Heart right ventricle (tissue), 16 donors: Measurements from ENCODE around the gene ZBED1. TPM values are rescaled to one million over a fixed set of nuclear protein-coding genes. Genes with fewer than 3 reads are reported as not detected.

Experiments used
- ATAC-seq, 8 donors: fragments of 200-7000 bp; cut with Tn5 transposase; one replicate each; pipeline ENCODE4 v1.9.1; 2020; ENCODE audit warnings: mild to moderate bottlenecking in 8 of 8, moderate library complexity in 8 of 8, moderate number of reproducible peaks in 1 of 8
- DNase-seq, 2 donors: peaks; one replicate each; pipeline ENCODE4 v3.0.0-alpha.2; 2020
- H3K27ac ChIP-seq, 10 donors: fragments of 200-600 bp; sonication (generic) in 2 of 10; one replicate each; pipeline versions ENCODE4 v1.5.0 to v1.8.0; 2020 to 2022; ENCODE audit warnings: mild to moderate bottlenecking in 3 of 10
- H3K27me3 ChIP-seq, 7 donors: fragments of 200-600 bp; one replicate each; pipeline ENCODE4 v1.8.0; 2021 to 2022; ENCODE audit warnings: mild to moderate bottlenecking in 2 of 7
- H3K36me3 ChIP-seq, 9 donors: fragments of 200-600 bp; sonication (generic) in 1 of 9; one replicate each; pipeline versions ENCODE4 v1.5.0 to v1.8.0; 2020 to 2022; ENCODE audit warnings: mild to moderate bottlenecking in 2 of 9
- H3K4me1 ChIP-seq, 9 donors: fragments of 200-600 bp; sonication (generic) in 1 of 9; one replicate each; pipeline versions ENCODE4 v1.5.0 to v1.8.0; 2020 to 2022; ENCODE audit warnings: mild to moderate bottlenecking in 4 of 9
- H3K4me3 ChIP-seq, 10 donors: fragments of 200-600 bp; sonication (generic) in 2 of 10; one replicate each; pipeline versions ENCODE4 v1.5.0 to v1.8.0; 2020 to 2022; ENCODE audit warnings: mild to moderate bottlenecking in 7 of 10, moderate library complexity in 2 of 10
- H3K9me3 ChIP-seq, 11 donors: fragments of 200-600 bp in 10 of 11; sonication (generic) in 2 of 11; one replicate each; pipeline versions ENCODE4 v1.5.0 to v1.8.0; 2013 to 2022; ENCODE audit warnings: mild to moderate bottlenecking in 2 of 11, control low read depth in 1 of 11, moderate library complexity in 1 of 11
- CTCF ChIP-seq, 9 donors: fragments of 200-600 bp; sonication (generic) in 2 of 9; IDR thresholded peaks; one replicate each; pipeline versions ENCODE4 v1.5.0 to v1.8.0; 2021 to 2022; ENCODE audit warnings: antibody characterized with exemption in 9 of 9, mild to moderate bottlenecking in 5 of 9, moderate library complexity in 1 of 9
- WGBS, 2 donors: extraction: QIAGEN DNeasy Blood & Tissue Kit; methylation state at CpG; one replicate each; pipeline ENCODE4 v1.1.7; 2013; ENCODE audit warnings: inconsistent platforms in 1 of 2; 5-methylcytosine and 5-hydroxymethylcytosine counted together
- intact Hi-C, 10 donors: fragments of 100-400 bp; cut with DNase I; formaldehyde crosslinking; loops; one replicate each; pipeline versions ENCODE4 v1.11.1 to v1.14.2; 2022
- polyA plus RNA-seq, 2 donors: library from polyadenylated mRNA; stranded (reverse); fragments of 200-250 nt; gene quantifications; one replicate each; pipeline ENCODE4 v1.2.3, GENCODE V29; 2013
- total RNA-seq, 10 donors: library from RNA; stranded (reverse); fragmentation: NEBNext Ultra II Directional in 3 of 10; extraction: Animal tissue kit (Norgen Biotek cat#: 25700) in 3 of 10; gene quantifications; one replicate each; pipeline versions ENCODE4 v1.2.1 to v1.2.4, GENCODE V29; 2021 to 2023
- donor health status: Arrhythmogenic right ventricular cardiomyopathy.
- donor health status: ischemic (EF 13 %, LVEDD 7.1; RV severe dilation, severe dysfunction).
- donor health status: healthy with polysubstance abuse.
- donor health status: DM: no; HTN: yes; CAD: no.
- donor health status: DM: no; HTN: no; CAD: no.
- donor health status: ischemic (EF 25% LVEDD 6.9; RV normal size, moderate dysfunction).
- donor health status: ischemic (EF 25% LVEDD 5.7; RV mildly dilated, moderate dysfunction).
- donor health status: healthy.
- donor health status: DM: yes; HTN: yes; CAD: no.
- donor health status: Ischemic cardiomyopathy.
- donor health status: ischemic (EF 35%, LVEDD 5.7; RV mildly dilated, moderate dysfunction).
- donor health status: nonischemic (EF 11% LVEDD 7.7; RV severe dilation, severe dysfunction).
- donor health status: DM: yes; HTN: yes; CAD: no.
- donor health status: PGD.
- donor health status: ischemic (EF 29% LVEDD 5.4; RV normal size, mild dysfunction).
- donor health status: nonischemic (EF 23%, LVEDD 6.1; RV moderate dilation, normal function).

ZBED1 gene
- total and polyA plus RNA-seq, 12 donors = 19.0 to 60.8 (median 53.1) TPM

GRCh38 chrX:2541603-2542002 lies 40.8 kb upstream of the ZBED1 start:
- DNase-seq = no peak
- 92% methylated on average over 8 of the region's 8 CpGs for WGBS, 2 donors
- intact Hi-C loops = no loop called here
- Histone ChIP-seq H3K36me3 (no peaks in the 10 kb centered on the region), H3K4me1 (peaks cover 0 to 7% (median 0%) of the 10 kb centered on the region in 9 donors), H3K4me3 (no peak overlapping the region), H3K27me3 (peaks cover 0 to 8% (median 0%) of the 10 kb centered on the region in 7 donors), H3K9me3 (peaks cover 0 to 11% (median 0%) of the 10 kb centered on the region in 11 donors), H3K27ac (no peak overlapping the region)
- ATAC-seq = no peak
- no peak for TF ChIP-seq CTCF (IDR thresholded peaks at IDR 0.05)

GRCh38 chrX:2540426-2540947 lies 39.7 kb upstream of the ZBED1 start:
- ATAC-seq = no peak
- WGBS, 2 donors = 81 to 93% methylated on average over 12 of the region's 12 CpGs

GRCh38 chrX:2539586-2539985 lies 38.8 kb upstream of the ZBED1 start:
- intact Hi-C loops = no loop called here
- H3K27me3 ChIP-seq = peaks cover 0 to 8% (median 0%) of the 10 kb centered on the region in 7 donors
- no peak for ATAC-seq
- H3K27ac ChIP-seq = no peak overlapping the region
- no peaks in the 10 kb centered on the region for H3K36me3 ChIP-seq
- H3K9me3 ChIP-seq = no peaks in the 10 kb centered on the region
- H3K4me1 ChIP-seq = peaks cover 0 to 7% (median 0%) of the 10 kb centered on the region in 9 donors
- no peak for DNase-seq
- TF ChIP-seq CTCF (IDR thresholded peaks at IDR 0.05) = no peak
- WGBS, 2 donors = 75% methylated on average over 3 of the region's 3 CpGs
- no peak overlapping the region for H3K4me3 ChIP-seq

More at GRCh38 chrX:2540426-2540947, 39.7 kb upstream of the ZBED1 start:
- H3K27ac ChIP-seq = no peak overlapping the region
- no peaks in the 10 kb centered on the region for H3K36me3 ChIP-seq
- H3K9me3 ChIP-seq = no peaks in the 10 kb centered on the region
- H3K27me3 ChIP-seq = peaks cover 0 to 8% (median 0%) of the 10 kb centered on the region in 7 donors
- intact Hi-C loops = no loop called here
- peaks cover 0 to 7% (median 0%) of the 10 kb centered on the region in 9 donors for H3K4me1 ChIP-seq
- no peak for DNase-seq
- TF ChIP-seq CTCF (IDR thresholded peaks at IDR 0.05) = no peak
- no peak overlapping the region for H3K4me3 ChIP-seq

- WGBS, 2 donors = 62 to 64% methylated on average over 15 of the region's 15 CpGs
- peak in 1 of 2 donors; percentile 21 for DNase-seq
Observed at GRCh38 chrX:2538031-2538757, 37.4 kb upstream of the ZBED1 start.

More at GRCh38 chrX:2538031-2538757, 37.4 kb upstream of the ZBED1 start:
- Histone ChIP-seq H3K27me3 (peaks cover 0 to 8% (median 0%) of the 10 kb centered on the region in 7 donors), H3K4me3 (no peak overlapping the region), H3K4me1 (peaks cover 0 to 4% (median 0%) of the 10 kb centered on the region in 9 donors), H3K36me3 (no peaks in the 10 kb centered on the region), H3K9me3 (no peaks in the 10 kb centered on the region), H3K27ac (peak overlapping the region in 4 of 10 donors; percentile 26 to 77 (median 50))
- no peak for TF ChIP-seq CTCF (IDR thresholded peaks at IDR 0.05)
- peak in 5 of 8 donors; percentile 75 to 92 (median 81) for ATAC-seq
- intact Hi-C loops = no loop called here
